GM21390 (cell line): ENCODE data around the gene NGEF.

Source experiments
- ATAC-seq: cut with Tn5 transposase; IDR thresholded peaks from one replicate; pipeline ENCODE4 v1.9.1; 2021; ENCODE audit not compliant: unreplicated experiment

The NGEF gene

GRCh38 chr2:233000886-233001750, 11.9 kb downstream of the NGEF start:
- ATAC-seq = no peak

GRCh38 chr2:232999354-232999753, 13.7 kb downstream of the NGEF start:
- ATAC-seq = no peak

GRCh38 chr2:232998666-232998985, 14.4 kb downstream of the NGEF start:
- no peak for ATAC-seq

GRCh38 chr2:232997749-232998665, 15.0 kb downstream of the NGEF start:
- no peak for ATAC-seq

- ATAC-seq = no peak
These were observed 18.6 kb downstream of the NGEF start for GRCh38 chr2:232994446-232994845.

GRCh38 chr2:232993231-232993821, 19.7 kb downstream of the NGEF start:
- no peak for ATAC-seq

- no peak for ATAC-seq
These were observed 26.9 kb downstream of the NGEF start for GRCh38 chr2:232986155-232986554.

- no peak for ATAC-seq
These were observed 28.4 kb downstream of the NGEF start for GRCh38 chr2:232984451-232985207.

GRCh38 chr2:232983669-232984140, 29.4 kb downstream of the NGEF start:
- no peak for ATAC-seq

- ATAC-seq = no peak
These were observed 30.0 kb downstream of the NGEF start for GRCh38 chr2:232982926-232983668.

- ATAC-seq = no peak
These were observed 31.2 kb downstream of the NGEF start for GRCh38 chr2:232981767-232982360.

GRCh38 chr2:232981356-232981755, 31.7 kb downstream of the NGEF start:
- no peak for ATAC-seq

- no peak for ATAC-seq
These were observed 32.4 kb downstream of the NGEF start for GRCh38 chr2:232980683-232981082.

- ATAC-seq = no peak
These were observed 33.1 kb downstream of the NGEF start for GRCh38 chr2:232979871-232980461.

- ATAC-seq = no peak
These were observed 35.6 kb downstream of the NGEF start for GRCh38 chr2:232977438-232977971.

- ATAC-seq = no peak
These were observed 36.2 kb downstream of the NGEF start for GRCh38 chr2:232976666-232977437.

- ATAC-seq = no peak
These were observed 36.9 kb downstream of the NGEF start for GRCh38 chr2:232976176-232976575.

- no peak for ATAC-seq
These were observed 38.7 kb downstream of the NGEF start for GRCh38 chr2:232974396-232974795.
